Astrocyte (in vitro differentiated cells and primary cell): ENCODE results near the gene CELA2A. TPM values are rescaled to one million over a fixed set of nuclear protein-coding genes. Genes with fewer than 3 reads are reported as not detected.
A peak's percentile ranks its signal among the peaks of the same experiment; 100 is the strongest.

Experiments
- DNase-seq: peaks from one replicate; pipeline ENCODE4 v3.0.0-alpha.2; 2010; ENCODE audit warnings: low read depth
- FAIRE-seq: peaks from 2 replicates; lab custom pipeline; 2011; peaks lifted over from hg19 to GRCh38; lab: Jason Lieb, UNC
- H2AFZ ChIP-seq: 2 replicates; pipeline ENCODE4 v1.6.0; 2012; ENCODE audit warnings: low read depth, low read length, inconsistent platforms
- H3K27ac ChIP-seq: 2 replicates; pipeline ENCODE4 v1.5.1; 2011; ENCODE audit warnings: low read depth, low read length, inconsistent platforms
- H3K27me3 ChIP-seq: 2 replicates; pipeline ENCODE4 v1.6.0; 2011; ENCODE audit warnings: low read length, inconsistent platforms; ENCODE audit not compliant: insufficient read depth
- H3K36me3 ChIP-seq: 2 replicates; pipeline ENCODE4 v1.5.1; 2011; ENCODE audit warnings: low read length, inconsistent platforms; ENCODE audit not compliant: insufficient read depth
- H3K4me1 ChIP-seq: 2 replicates; pipeline ENCODE4 v1.5.1; 2011; ENCODE audit warnings: low read length, inconsistent platforms; ENCODE audit not compliant: insufficient read depth
- H3K4me2 ChIP-seq: 2 replicates; pipeline ENCODE4 v1.6.0; 2012; ENCODE audit warnings: low read length, inconsistent platforms
- H3K4me3 ChIP-seq: 2 replicates; pipeline ENCODE4 v1.5.1; 2011; ENCODE audit warnings: low read depth, mild to moderate bottlenecking, low read length, inconsistent platforms; ENCODE audit not compliant: insufficient read depth
- H3K79me2 ChIP-seq: 2 replicates; pipeline ENCODE4 v1.6.0; 2012; ENCODE audit warnings: mild to moderate bottlenecking, low read length, inconsistent platforms; ENCODE audit not compliant: insufficient read depth
- H3K9ac ChIP-seq: 2 replicates; pipeline ENCODE4 v1.6.0; 2012; ENCODE audit warnings: mild to moderate bottlenecking, low read length, inconsistent platforms
- H3K9me3 ChIP-seq: 2 replicates; pipeline ENCODE4 v1.5.1; 2012; ENCODE audit warnings: low read depth, mild to moderate bottlenecking, low read length, inconsistent platforms; ENCODE audit not compliant: insufficient read depth
- H4K20me1 ChIP-seq: 2 replicates; pipeline ENCODE4 v1.6.0; 2012; ENCODE audit warnings: low read length, inconsistent platforms; ENCODE audit not compliant: insufficient read depth
- H3K27ac Mint-ChIP-seq: one replicate; pipeline ENCODE4 v1.8.0; 2021; ENCODE audit warnings: mild to moderate bottlenecking, mixed read lengths; ENCODE audit not compliant: unreplicated experiment
- H3K27me3 Mint-ChIP-seq: one replicate; pipeline ENCODE4 v1.8.0; 2021; ENCODE audit warnings: low read depth, mixed read lengths; ENCODE audit not compliant: unreplicated experiment
- H3K36me3 Mint-ChIP-seq: one replicate; pipeline ENCODE4 v1.8.0; 2021; ENCODE audit warnings: low read depth, mixed read lengths; ENCODE audit not compliant: unreplicated experiment
- H3K4me1 Mint-ChIP-seq: one replicate; pipeline ENCODE4 v1.8.0; 2021; ENCODE audit warnings: low read depth, mixed read lengths; ENCODE audit not compliant: unreplicated experiment
- H3K4me3 Mint-ChIP-seq: one replicate; pipeline ENCODE4 v1.8.0; 2021; ENCODE audit warnings: mild to moderate bottlenecking, moderate library complexity, mixed read lengths; ENCODE audit not compliant: unreplicated experiment
- H3K9me3 Mint-ChIP-seq: one replicate; pipeline ENCODE4 v1.8.0; 2021; ENCODE audit warnings: mild to moderate bottlenecking, mixed read lengths; ENCODE audit not compliant: unreplicated experiment
- EZH2 ChIP-seq: IDR thresholded peaks from 2 replicates; pipeline ENCODE4 v1.6.1; 2012; ENCODE audit warnings: mild to moderate bottlenecking, low read length, inconsistent platforms; ENCODE audit not compliant: insufficient read depth
- total RNA-seq: library from RNA; stranded (reverse); gene quantifications from 2 replicates; pipeline ENCODE4 v1.2.1, GENCODE V29; 2021
- TF ChIP-seq, protein P1 (sequence below): IDR thresholded peaks from 2 replicates; pipeline ENCODE4 v1.5.1; 2011; ENCODE audit warnings: low read depth, mild to moderate bottlenecking, inconsistent platforms, low read length, moderate library complexity; ENCODE audit not compliant: insufficient read depth

Gene CELA2A
- total RNA-seq, 1 donor from 2014 or later: not detected

GRCh38 chr1:15430787-15431570, 25.6 kb upstream of the CELA2A start:
- Histone ChIP-seq H4K20me1 (peaks cover 26% of the 10 kb centered on the region), H2AFZ (no peak overlapping the region), H3K4me1 (peaks cover 16% of the 10 kb centered on the region), H3K79me2 (no peaks in the 10 kb centered on the region), H3K9me3 (no peaks in the 10 kb centered on the region), H3K36me3 (no peaks in the 10 kb centered on the region), H3K4me2 (no peak overlapping the region), H3K4me3 (no peak overlapping the region), H3K27me3 (no peaks in the 10 kb centered on the region), H3K27ac (no peak overlapping the region), H3K9ac (no peak overlapping the region)
- Mint-ChIP-seq H3K4me3 (no peak overlapping the region), H3K27me3 (no peaks in the 10 kb centered on the region), H3K4me1 (peaks cover 11% of the 10 kb centered on the region), H3K27ac (no peak overlapping the region), H3K36me3 (peaks cover 6% of the 10 kb centered on the region), H3K9me3 (peaks cover 4% of the 10 kb centered on the region)
- no peak for DNase-seq
- no peak for FAIRE-seq
- no peak for TF ChIP-seq EZH2
- TF ChIP-seq, protein P1, sequence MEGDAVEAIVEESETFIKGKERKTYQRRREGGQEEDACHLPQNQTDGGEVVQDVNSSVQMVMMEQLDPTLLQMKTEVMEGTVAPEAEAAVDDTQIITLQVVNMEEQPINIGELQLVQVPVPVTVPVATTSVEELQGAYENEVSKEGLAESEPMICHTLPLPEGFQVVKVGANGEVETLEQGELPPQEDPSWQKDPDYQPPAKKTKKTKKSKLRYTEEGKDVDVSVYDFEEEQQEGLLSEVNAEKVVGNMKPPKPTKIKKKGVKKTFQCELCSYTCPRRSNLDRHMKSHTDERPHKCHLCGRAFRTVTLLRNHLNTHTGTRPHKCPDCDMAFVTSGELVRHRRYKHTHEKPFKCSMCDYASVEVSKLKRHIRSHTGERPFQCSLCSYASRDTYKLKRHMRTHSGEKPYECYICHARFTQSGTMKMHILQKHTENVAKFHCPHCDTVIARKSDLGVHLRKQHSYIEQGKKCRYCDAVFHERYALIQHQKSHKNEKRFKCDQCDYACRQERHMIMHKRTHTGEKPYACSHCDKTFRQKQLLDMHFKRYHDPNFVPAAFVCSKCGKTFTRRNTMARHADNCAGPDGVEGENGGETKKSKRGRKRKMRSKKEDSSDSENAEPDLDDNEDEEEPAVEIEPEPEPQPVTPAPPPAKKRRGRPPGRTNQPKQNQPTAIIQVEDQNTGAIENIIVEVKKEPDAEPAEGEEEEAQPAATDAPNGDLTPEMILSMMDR: peak; percentile 85

DNA sequence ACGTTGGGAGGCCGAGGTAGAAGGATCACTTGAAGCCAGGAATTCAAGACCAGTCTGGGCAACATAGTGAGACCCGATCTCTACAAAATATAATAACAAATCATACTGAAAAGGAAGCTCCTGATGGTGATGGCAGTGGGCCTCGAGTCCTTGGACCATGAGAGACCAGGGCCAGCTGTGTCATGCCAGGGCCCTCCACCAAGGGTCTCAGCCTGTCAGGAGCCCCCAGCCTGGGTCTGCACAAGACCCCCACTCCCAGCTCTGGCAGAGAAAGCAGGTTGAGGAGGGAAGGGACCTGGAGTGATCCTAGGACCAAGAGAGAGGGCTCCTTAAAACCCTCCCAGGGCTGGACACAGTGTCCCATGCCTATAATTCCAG, 25.0 kb upstream of the CELA2A start:
- H3K79me2 ChIP-seq: no peaks in the 10 kb centered on the region
- H2AFZ ChIP-seq: no peak overlapping the region
- Mint-ChIP-seq H3K4me1 (peaks cover 5% of the 10 kb centered on the region), H3K27ac (no peak overlapping the region), H3K36me3 (peaks cover 2% of the 10 kb centered on the region), H3K27me3 (no peaks in the 10 kb centered on the region), H3K9me3 (no peaks in the 10 kb centered on the region), H3K4me3 (no peak overlapping the region)
- peaks cover 20% of the 10 kb centered on the region for H4K20me1 ChIP-seq
- no peak for FAIRE-seq
- no peaks in the 10 kb centered on the region for H3K27me3 ChIP-seq
- no peak overlapping the region for H3K4me3 ChIP-seq
- no peak for DNase-seq
- no peak overlapping the region for H3K4me2 ChIP-seq
- peaks cover 13% of the 10 kb centered on the region for H3K4me1 ChIP-seq
- H3K9me3 ChIP-seq: no peaks in the 10 kb centered on the region
- no peak overlapping the region for H3K9ac ChIP-seq
- no peak overlapping the region for H3K27ac ChIP-seq
- TF ChIP-seq, protein P1: no peak
- no peak for TF ChIP-seq EZH2
- H3K36me3 ChIP-seq: no peaks in the 10 kb centered on the region

DNA sequence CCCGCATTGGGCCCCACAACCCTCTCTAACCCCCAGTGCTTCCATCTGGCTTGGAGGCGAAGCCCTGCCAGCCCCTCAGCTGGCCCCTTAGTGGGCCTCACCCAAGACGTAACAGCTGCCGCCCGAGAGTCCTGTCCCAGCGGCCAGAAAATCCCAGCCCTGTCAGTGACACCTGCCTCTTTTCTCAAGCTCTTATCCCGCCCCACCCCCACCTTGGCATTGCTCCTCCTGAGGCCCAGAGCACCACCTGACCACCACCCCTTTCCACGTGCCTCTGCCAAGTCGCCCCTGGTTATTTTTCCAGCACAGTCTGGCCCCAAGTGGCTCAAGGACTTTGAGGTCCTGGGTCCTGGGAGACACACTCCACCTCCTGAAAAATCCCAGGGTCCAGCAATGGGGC, 24.2 kb upstream of the CELA2A start:
- H3K4me2 ChIP-seq: no peak overlapping the region
- H3K27ac ChIP-seq: no peak overlapping the region
- peaks cover 15% of the 10 kb centered on the region for H4K20me1 ChIP-seq
- no peak overlapping the region for H2AFZ ChIP-seq
- H3K27me3 ChIP-seq: no peaks in the 10 kb centered on the region
- H3K79me2 ChIP-seq: no peaks in the 10 kb centered on the region
- Mint-ChIP-seq H3K27ac (peak overlapping the region; percentile 18), H3K27me3 (peaks cover 2% of the 10 kb centered on the region), H3K4me1 (no peaks in the 10 kb centered on the region), H3K9me3 (no peaks in the 10 kb centered on the region), H3K4me3 (no peak overlapping the region), H3K36me3 (no peaks in the 10 kb centered on the region)
- FAIRE-seq: no peak
- no peak for DNase-seq
- H3K36me3 ChIP-seq: no peaks in the 10 kb centered on the region
- H3K4me1 ChIP-seq: peaks cover 5% of the 10 kb centered on the region
- no peak overlapping the region for H3K4me3 ChIP-seq
- H3K9me3 ChIP-seq: no peaks in the 10 kb centered on the region
- TF ChIP-seq, protein P1: no peak
- TF ChIP-seq EZH2: no peak
- no peak overlapping the region for H3K9ac ChIP-seq
